K562 (cell line): ENCODE data around the gene GRIA3. TPM values are rescaled to one million over a fixed set of nuclear protein-coding genes. Genes with fewer than 3 reads are reported as not detected.

Experiments
- ATAC-seq: fragments of 200-7000 bp; cut with Tn5 transposase; 3 replicates; pipeline ENCODE4 v1.9.1; 2020; ENCODE audit warnings: moderate library complexity
- BruUV-seq: library from RNA; stranded (reverse); fragments of 400-500 nt; replicated peaks from 2 replicates; lab custom pipeline; 2021; lab: Mats Ljungman, UMichigan
- CTCF ChIA-PET: fragments of 300-600 bp; formaldehyde crosslinking; extraction: SDS; loops from one replicate; lab custom pipeline; 2021; ENCODE audit warnings: low intra/inter-chr PET ratio; lab: Yijun Ruan, JAX
- POLR2A ChIA-PET: fragments of 300-600, 350-650 bp; sonication (Branson Sonifier 250); formaldehyde crosslinking; extraction: SDS; loops from one replicate; lab custom pipeline; 2021; ENCODE audit warnings: antibody characterized with exemption, inconsistent platforms; lab: Yijun Ruan, JAX
- DNase-seq, 4 experiments: peaks; one replicate each; pipeline versions ENCODE4 v3.0.0 to v3.0.0-alpha.2; 2011 to 2018; ENCODE audit warnings: low spot score in 3 of 4, mixed read lengths in 3 of 4; ENCODE audit errors: extremely low read depth in 1 of 4
- FAIRE-seq: peaks from 2 replicates; lab custom pipeline; 2011; peaks lifted over from hg19 to GRCh38; lab: Jason Lieb, UNC
- H2AFZ ChIP-seq: 2 replicates; pipeline ENCODE4 v1.6.0; 2011; ENCODE audit warnings: low read depth, low read length, control low read depth, inconsistent platforms
- H3K27ac ChIP-seq: fragments of 200-600 bp; 3 replicates; pipeline ENCODE4 v1.8.0; 2011; ENCODE audit warnings: low read depth, mild to moderate bottlenecking, control low read depth, inconsistent platforms, low read length, moderate library complexity, mixed read lengths; ENCODE audit errors: extremely low read depth
- H3K27me3 ChIP-seq, 2 experiments: fragments of 300-600 bp in 1 of 2; 2 replicates in 1 of 2; 3 replicates in 1 of 2; pipeline versions ENCODE4 v1.6.0 to v1.8.0; 2011; ENCODE audit warnings: inconsistent platforms in 2 of 2, low read length in 2 of 2, mild to moderate bottlenecking in 1 of 2, mixed read lengths in 1 of 2, moderate library complexity in 1 of 2; ENCODE audit not compliant: control insufficient read depth in 2 of 2, insufficient read depth in 2 of 2
- H3K36me3 ChIP-seq: fragments of 300-600 bp; 3 replicates; pipeline ENCODE4 v1.8.0; 2011; ENCODE audit warnings: mild to moderate bottlenecking, low read length, inconsistent platforms; ENCODE audit not compliant: control insufficient read depth, insufficient read depth
- H3K4me1 ChIP-seq, 2 experiments: fragments of 200-600 bp in 1 of 2; replicated peaks in 1 of 2; 2 replicates in 1 of 2; 3 replicates in 1 of 2; pipeline versions ENCODE4 v1.5.1 to v1.8.0; 2011; ENCODE audit warnings: inconsistent platforms in 2 of 2, low read length in 2 of 2, mild to moderate bottlenecking in 1 of 2, mixed read lengths in 1 of 2, moderate library complexity in 1 of 2; ENCODE audit not compliant: control insufficient read depth in 2 of 2, insufficient read depth in 2 of 2
- H3K4me2 ChIP-seq: 2 replicates; pipeline ENCODE4 v1.6.1; 2011; ENCODE audit warnings: low read length, control low read depth, inconsistent platforms, mixed read lengths; ENCODE audit not compliant: insufficient read depth
- H3K4me3 ChIP-seq: fragments of 200-600 bp; sonication (generic), shearing (Covaris generic); 2 replicates; pipeline ENCODE4 v1.5.1; 2016; ENCODE audit warnings: control low read depth, inconsistent platforms
- H3K79me2 ChIP-seq: fragments of 200-600 bp; 3 replicates; pipeline ENCODE4 v1.8.0; 2011; ENCODE audit warnings: low read length, inconsistent platforms; ENCODE audit not compliant: control insufficient read depth, insufficient read depth
- H3K9ac ChIP-seq, 2 experiments: 2 replicates each; pipeline versions ENCODE4 v1.6.0 to v1.6.1; 2011; ENCODE audit warnings: low read depth in 2 of 2, low read length in 2 of 2, control low read depth in 1 of 2, inconsistent platforms in 1 of 2, mild to moderate bottlenecking in 1 of 2, mixed read lengths in 1 of 2; ENCODE audit not compliant: insufficient read depth in 1 of 2
- H3K9me1 ChIP-seq: one replicate; pipeline ENCODE4 v1.6.0; 2011; ENCODE audit warnings: inconsistent platforms, mild to moderate bottlenecking, low read length, moderate library complexity; ENCODE audit not compliant: control insufficient read depth, insufficient read depth
- H3K9me3 ChIP-seq: replicated peaks from 2 replicates; pipeline ENCODE4 v1.5.1; 2011; ENCODE audit warnings: low read depth, low read length, inconsistent platforms; ENCODE audit not compliant: control insufficient read depth, insufficient read depth
- H4K20me1 ChIP-seq: replicated peaks from 2 replicates; pipeline ENCODE4 v1.6.1; 2011; ENCODE audit warnings: low read length, inconsistent platforms, mixed read lengths; ENCODE audit not compliant: control insufficient read depth, insufficient read depth
- C11orf30 ChIP-seq: fragments of 450-650 bp; IDR thresholded peaks from 2 replicates; pipeline ENCODE4 v1.6.1; 2016; ENCODE audit warnings: low read depth, mild to moderate bottlenecking
- EGR1 ChIP-seq: fragments of 450-650 bp; conservative IDR thresholded peaks from 2 replicates; pipeline ENCODE4 v1.6.1; 2017; ENCODE audit warnings: mild to moderate bottlenecking
- ESRRB ChIP-seq: fragments of 250-450 bp; sonication (Bioruptor Pico); IDR thresholded peaks from 2 replicates; pipeline ENCODE4 v1.5.0; 2020; ENCODE audit warnings: mild to moderate bottlenecking, moderate library complexity, borderline replicate concordance
- HDAC8 ChIP-seq: fragments of 450-650 bp; IDR thresholded peaks from 2 replicates; pipeline ENCODE4 v1.6.1; 2016; ENCODE audit warnings: mild to moderate bottlenecking, missing genetic modification characterization, moderate library complexity, missing compliant biosample characterization
- HIVEP1 ChIP-seq: fragments of 250-450 bp; sonication (Bioruptor Pico); IDR thresholded peaks from 2 replicates; pipeline ENCODE4 v1.4.0; 2020; ENCODE audit warnings: mild to moderate bottlenecking
- HMG20A ChIP-seq: fragments of 450-650 bp; formaldehyde crosslinking; conservative IDR thresholded peaks from 2 replicates; pipeline ENCODE4 v1.4.0; 2020; ENCODE audit warnings: mild to moderate bottlenecking, mixed read lengths
- KLF10 ChIP-seq: fragments of 250-450 bp; sonication (Bioruptor Pico); IDR thresholded peaks from 2 replicates; pipeline ENCODE4 v1.6.1; 2021; ENCODE audit warnings: matching md5 sums
- MAFG ChIP-seq: fragments of 450-650 bp; conservative IDR thresholded peaks from 2 replicates; pipeline ENCODE4 v1.6.1; 2016; ENCODE audit warnings: missing genetic modification characterization, missing compliant biosample characterization
- SMAD4 ChIP-seq: fragments of 250-450 bp; sonication (Bioruptor Pico); conservative IDR thresholded peaks from 2 replicates; pipeline ENCODE4 v1.8.0; 2021; ENCODE audit warnings: inconsistent platforms, mild to moderate bottlenecking, moderate library complexity
- SPI1 ChIP-seq: IDR thresholded peaks from 2 replicates; pipeline ENCODE4 v1.6.1; 2011; ENCODE audit warnings: low read depth, low read length, control low read depth, borderline replicate concordance
- SREBF2 ChIP-seq: sonication (generic); formaldehyde crosslinking; IDR thresholded peaks from 2 replicates; pipeline ENCODE4 v1.4.0; 2020; ENCODE audit warnings: mild to moderate bottlenecking, missing genetic modification reagents
- ZNF224 ChIP-seq: sonication (generic); formaldehyde crosslinking; IDR thresholded peaks from 2 replicates; pipeline ENCODE4 v1.8.0; 2022; ENCODE audit warnings: mild to moderate bottlenecking, missing genetic modification reagents
- ZNF668 ChIP-seq: fragments of 250-450 bp; sonication (Bioruptor Pico); IDR thresholded peaks from 2 replicates; pipeline ENCODE4 v1.8.0; 2022; ENCODE audit warnings: mild to moderate bottlenecking, inconsistent platforms
- ZNF785 ChIP-seq: fragments of 250-450 bp; sonication (Bioruptor Pico); IDR thresholded peaks from 2 replicates; pipeline ENCODE4 v1.4.0; 2020; ENCODE audit warnings: mild to moderate bottlenecking
- WGBS: fragments of 100-300 bp; shearing (Covaris generic); methylation state at CpG from one replicate; pipeline ENCODE4 v1.1.6; 2016; ENCODE audit warnings: low coverage, mixed read lengths; ENCODE audit not compliant: insufficient coverage; ENCODE audit errors: missing lambda C conversion rate; 5-methylcytosine and 5-hydroxymethylcytosine counted together
- in situ Hi-C: fragments of 300-500 bp; cut with MboI; formaldehyde crosslinking; loops from 4 replicates; pipeline ENCODE4 v1.15.0; 2018; ENCODE audit warnings: inconsistent platforms, mixed read lengths
- intact Hi-C: fragments of 100-400 bp; cut with micrococcal nuclease; formaldehyde crosslinking; loops from 2 replicates; pipeline ENCODE4 v1.14.2; 2022
- polyA plus RNA-seq, 8 experiments: library from polyadenylated mRNA; depleted of rRNA in 4 of 8; stranded (reverse) in 5 of 8; unstranded in 3 of 8; fragments of >200 nt; fragmentation: Nextera tagmentation in 2 of 8; fragmentation: Illumina TruSeq in 1 of 8; extraction: Ambion mirVana in 2 of 8; extraction: Trizol in 1 of 8; gene quantifications; 2 replicates each; pipeline versions ENCODE4 v1.2.1 to v1.2.3, GENCODE V29; 2011 to 2014; ENCODE audit warnings: inconsistent platforms in 1 of 8, missing spikeins in 1 of 8
- total RNA-seq, 7 experiments: library from RNA; depleted of rRNA in 6 of 7; stranded (reverse); fragments of >200 nt in 6 of 7; fragmentation: Illumina TruSeq in 2 of 7; extraction: Trizol in 2 of 7; gene quantifications; 2 replicates each; pipeline versions ENCODE4 v1.2.1 to v1.2.3, GENCODE V29; 2011 to 2021; ENCODE audit warnings: low replicate concordance in 1 of 7
- TF ChIP-seq, protein P1 (sequence below): fragments of 450-650 bp; formaldehyde crosslinking; IDR thresholded peaks from 2 replicates; pipeline ENCODE4 v1.4.0; 2020; ENCODE audit warnings: mild to moderate bottlenecking, mixed read lengths
- TF ChIP-seq, protein P2 (sequence below): sonication (generic); formaldehyde crosslinking; IDR thresholded peaks from 2 replicates; pipeline ENCODE4 v1.9.0; 2022; ENCODE audit warnings: mild to moderate bottlenecking, missing genetic modification reagents
- TF ChIP-seq, protein P3 (sequence below): fragments of 450-650 bp; IDR thresholded peaks from 2 replicates; pipeline ENCODE4 v1.6.1; 2017; ENCODE audit warnings: mild to moderate bottlenecking, moderate library complexity
- TF ChIP-seq, protein P4 (sequence below): fragments of 250-450 bp; sonication (Bioruptor Pico); IDR thresholded peaks from 2 replicates; pipeline ENCODE4 v1.8.0; 2022; ENCODE audit warnings: inconsistent platforms, mild to moderate bottlenecking, moderate library complexity, borderline replicate concordance

GRIA3 gene
- total and polyA plus RNA-seq, 9 of the 15 experiments (the other 6 are each of a cell fraction or from before 2014, with no cell fraction given) = 0.10 TPM; not detected in 8

DNA sequence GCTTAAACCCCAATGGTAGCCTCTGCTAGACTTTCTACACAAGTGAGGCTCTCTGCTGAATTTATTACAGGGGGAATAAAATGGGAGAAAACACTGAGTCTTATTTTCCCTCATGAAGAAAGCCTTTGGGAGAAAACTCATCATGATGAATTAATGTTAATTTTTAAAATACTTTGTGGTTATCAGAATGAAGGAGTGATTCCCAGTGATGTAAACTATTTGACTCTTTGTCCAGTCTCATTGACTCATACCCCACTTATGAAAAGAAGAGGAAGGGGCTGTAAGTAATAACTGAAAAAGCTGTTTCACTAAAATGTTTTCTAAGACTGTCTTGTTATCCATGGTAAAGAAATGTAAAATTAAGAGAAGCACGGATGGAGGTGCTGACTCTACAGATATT lies 208.8 kb downstream of the GRIA3 start:
- Histone ChIP-seq H3K79me2 (no peaks in the 10 kb centered on the region), H3K9me3 (no peaks in the 10 kb centered on the region), H3K4me3 (no peak overlapping the region), H3K9ac (no peak overlapping the region), H2AFZ (no peak overlapping the region)
- WGBS = 0% methylated on average over 1 of the region's 1 CpG
- POLR2A ChIA-PET = no interaction called here
- no peak for TF ChIP-seq SPI1
- TF ChIP-seq, protein P1, sequence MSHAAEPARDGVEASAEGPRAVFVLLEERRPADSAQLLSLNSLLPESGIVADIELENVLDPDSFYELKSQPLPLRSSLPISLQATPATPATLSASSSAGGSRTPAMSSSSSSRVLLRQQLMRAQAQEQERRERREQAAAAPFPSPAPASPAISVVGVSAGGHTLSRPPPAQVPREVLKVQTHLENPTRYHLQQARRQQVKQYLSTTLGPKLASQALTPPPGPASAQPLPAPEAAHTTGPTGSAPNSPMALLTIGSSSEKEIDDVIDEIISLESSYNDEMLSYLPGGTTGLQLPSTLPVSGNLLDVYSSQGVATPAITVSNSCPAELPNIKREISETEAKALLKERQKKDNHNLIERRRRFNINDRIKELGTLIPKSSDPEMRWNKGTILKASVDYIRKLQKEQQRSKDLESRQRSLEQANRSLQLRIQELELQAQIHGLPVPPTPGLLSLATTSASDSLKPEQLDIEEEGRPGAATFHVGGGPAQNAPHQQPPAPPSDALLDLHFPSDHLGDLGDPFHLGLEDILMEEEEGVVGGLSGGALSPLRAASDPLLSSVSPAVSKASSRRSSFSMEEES (CRISPR knock-in tag) = no peak
- no peak for TF ChIP-seq C11orf30
- no peak for TF ChIP-seq KLF10 (CRISPR knock-in tag)
- no peak for TF ChIP-seq ESRRB (CRISPR knock-in tag)
- no peak for TF ChIP-seq EGR1
- TF ChIP-seq HDAC8 = no peak
- no peak for TF ChIP-seq HIVEP1
- TF ChIP-seq ZNF224 (CRISPR knock-in tag) = no peak
- TF ChIP-seq HMG20A (CRISPR knock-in tag) = no peak
- TF ChIP-seq SMAD4 (CRISPR knock-in tag) = no peak
- TF ChIP-seq, protein P2, sequence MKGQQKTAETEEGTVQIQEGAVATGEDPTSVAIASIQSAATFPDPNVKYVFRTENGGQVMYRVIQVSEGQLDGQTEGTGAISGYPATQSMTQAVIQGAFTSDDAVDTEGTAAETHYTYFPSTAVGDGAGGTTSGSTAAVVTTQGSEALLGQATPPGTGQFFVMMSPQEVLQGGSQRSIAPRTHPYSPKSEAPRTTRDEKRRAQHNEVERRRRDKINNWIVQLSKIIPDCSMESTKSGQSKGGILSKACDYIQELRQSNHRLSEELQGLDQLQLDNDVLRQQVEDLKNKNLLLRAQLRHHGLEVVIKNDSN (CRISPR knock-in tag) = no peak
- TF ChIP-seq ZNF668 = no peak
- TF ChIP-seq SREBF2 (CRISPR knock-in tag) = no peak
- TF ChIP-seq ZNF785 (CRISPR knock-in tag) = no peak
- TF ChIP-seq MAFG (tag) = no peak
- TF ChIP-seq, protein P3, sequence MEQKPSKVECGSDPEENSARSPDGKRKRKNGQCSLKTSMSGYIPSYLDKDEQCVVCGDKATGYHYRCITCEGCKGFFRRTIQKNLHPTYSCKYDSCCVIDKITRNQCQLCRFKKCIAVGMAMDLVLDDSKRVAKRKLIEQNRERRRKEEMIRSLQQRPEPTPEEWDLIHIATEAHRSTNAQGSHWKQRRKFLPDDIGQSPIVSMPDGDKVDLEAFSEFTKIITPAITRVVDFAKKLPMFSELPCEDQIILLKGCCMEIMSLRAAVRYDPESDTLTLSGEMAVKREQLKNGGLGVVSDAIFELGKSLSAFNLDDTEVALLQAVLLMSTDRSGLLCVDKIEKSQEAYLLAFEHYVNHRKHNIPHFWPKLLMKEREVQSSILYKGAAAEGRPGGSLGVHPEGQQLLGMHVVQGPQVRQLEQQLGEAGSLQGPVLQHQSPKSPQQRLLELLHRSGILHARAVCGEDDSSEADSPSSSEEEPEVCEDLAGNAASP = no peak
- TF ChIP-seq, protein P4, sequence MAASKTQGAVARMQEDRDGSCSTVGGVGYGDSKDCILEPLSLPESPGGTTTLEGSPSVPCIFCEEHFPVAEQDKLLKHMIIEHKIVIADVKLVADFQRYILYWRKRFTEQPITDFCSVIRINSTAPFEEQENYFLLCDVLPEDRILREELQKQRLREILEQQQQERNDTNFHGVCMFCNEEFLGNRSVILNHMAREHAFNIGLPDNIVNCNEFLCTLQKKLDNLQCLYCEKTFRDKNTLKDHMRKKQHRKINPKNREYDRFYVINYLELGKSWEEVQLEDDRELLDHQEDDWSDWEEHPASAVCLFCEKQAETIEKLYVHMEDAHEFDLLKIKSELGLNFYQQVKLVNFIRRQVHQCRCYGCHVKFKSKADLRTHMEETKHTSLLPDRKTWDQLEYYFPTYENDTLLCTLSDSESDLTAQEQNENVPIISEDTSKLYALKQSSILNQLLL (CRISPR knock-in tag) = no peak
- TF ChIP-seq, all 486 proteins: peak for 0
- BruUV-seq = no TSS peak
- FAIRE-seq (no peak), ATAC-seq (no peak), DNase-seq (no peak)
- no peaks in the 10 kb centered on the region for H3K36me3 ChIP-seq
- no peak overlapping the region for H3K27ac ChIP-seq
- no peaks in the 10 kb centered on the region for H3K27me3 ChIP-seq
- no peaks in the 10 kb centered on the region for H3K4me1 ChIP-seq
- CTCF ChIA-PET = no interaction called here
- intact Hi-C loops = no loop called here
- H3K9me1 ChIP-seq = no peaks in the 10 kb centered on the region
- no peak overlapping the region for H3K4me2 ChIP-seq
- in situ Hi-C loops = no loop called here
- H4K20me1 ChIP-seq = no peaks in the 10 kb centered on the region
